Fibroblast of mammary gland (primary cell): Measurements from ENCODE around the gene ARID1B.

Source experiments
- DNase-seq: peaks from one replicate; pipeline ENCODE4 v3.0.0-alpha.2; 2010; ENCODE audit warnings: low read depth
- H3K4me3 ChIP-seq: 2 replicates; pipeline ENCODE4 v1.5.1; 2011; ENCODE audit warnings: low read depth, mild to moderate bottlenecking, low read length, moderate library complexity; ENCODE audit not compliant: control insufficient read depth
- CTCF ChIP-seq: conservative IDR thresholded peaks from 2 replicates; pipeline ENCODE4 v1.5.1; 2011; ENCODE audit warnings: low read depth, low read length, inconsistent platforms; ENCODE audit not compliant: control insufficient read depth, insufficient read depth

ARID1B gene

GRCh38 chr6:156832669-156833068, 55.5 kb downstream of the ARID1B start:
- H3K4me3 ChIP-seq = no peak overlapping the region
- peak; percentile 36 for DNase-seq
- TF ChIP-seq CTCF = no peak

DNA sequence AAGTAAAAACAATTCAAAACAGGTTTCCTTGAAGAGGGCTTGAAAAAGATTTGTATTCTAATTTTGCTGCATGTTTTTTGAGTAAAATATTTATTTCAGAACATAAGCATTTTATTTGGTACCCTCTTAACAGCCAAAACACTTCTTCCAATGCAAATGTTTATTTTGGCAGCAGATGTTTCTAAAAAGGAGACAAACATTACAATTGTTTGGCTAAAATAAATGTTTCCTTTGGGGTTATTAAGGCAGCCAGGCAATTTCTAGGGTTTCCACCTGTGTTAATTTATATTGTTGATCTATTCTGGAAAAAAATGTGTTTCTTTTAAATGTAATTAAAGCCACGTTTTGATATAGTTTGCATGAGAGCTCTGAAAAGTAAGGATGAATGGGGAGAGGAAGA, 56.6 kb downstream of the ARID1B start:
- TF ChIP-seq CTCF = no peak
- no peak for DNase-seq
- no peak overlapping the region for H3K4me3 ChIP-seq

DNA sequence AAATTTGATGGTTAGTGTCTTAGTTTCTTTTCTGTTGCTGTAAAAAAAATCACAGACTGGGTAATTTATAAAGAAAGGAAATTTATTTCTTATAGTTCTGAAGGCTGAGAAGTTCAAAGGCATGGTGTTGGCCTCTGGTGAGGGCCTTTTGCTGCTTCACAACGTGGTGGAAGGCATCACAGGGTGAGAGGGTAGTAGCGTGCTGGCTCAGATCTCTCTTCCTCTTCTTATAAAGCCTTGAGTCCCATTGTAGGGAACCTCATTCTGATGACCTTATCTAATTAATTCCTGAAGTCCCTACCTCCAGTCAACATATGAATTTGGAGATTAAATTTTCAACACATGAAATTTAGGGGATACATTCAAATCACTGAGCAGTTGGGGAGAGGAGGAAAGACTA, 62.0 kb downstream of the ARID1B start:
- TF ChIP-seq CTCF = no peak
- H3K4me3 ChIP-seq = no peak overlapping the region
- no peak for DNase-seq

GRCh38 chr6:156839591-156840001, 62.4 kb downstream of the ARID1B start:
- no peak overlapping the region for H3K4me3 ChIP-seq

DNA sequence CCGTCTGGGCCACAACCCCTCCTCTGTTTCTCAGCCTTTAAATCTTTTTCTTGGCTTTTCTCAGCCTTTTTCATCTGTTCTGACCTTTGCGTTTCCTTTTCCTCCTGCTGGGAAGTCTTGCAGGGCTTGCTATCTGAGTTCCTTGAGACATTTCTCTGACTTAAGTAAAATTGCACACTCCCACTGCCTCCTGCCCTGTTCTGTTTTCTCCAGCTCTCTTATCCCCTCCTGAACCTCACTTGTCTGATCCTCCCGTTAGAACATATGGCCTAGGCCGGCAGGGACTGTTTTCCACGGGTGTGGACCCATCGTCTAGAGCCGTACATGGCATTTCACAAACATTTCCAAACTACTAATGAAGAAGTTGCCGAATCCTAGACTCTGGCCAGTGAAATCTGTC, 63.0 kb downstream of the ARID1B start:
- no peak for TF ChIP-seq CTCF
- peak overlapping the region; percentile 9 for H3K4me3 ChIP-seq
- DNase-seq = peak; percentile 37

More at GRCh38 chr6:156839591-156840001, 62.4 kb downstream of the ARID1B start:
- peak; percentile 92 for DNase-seq
- no peak for TF ChIP-seq CTCF

DNA sequence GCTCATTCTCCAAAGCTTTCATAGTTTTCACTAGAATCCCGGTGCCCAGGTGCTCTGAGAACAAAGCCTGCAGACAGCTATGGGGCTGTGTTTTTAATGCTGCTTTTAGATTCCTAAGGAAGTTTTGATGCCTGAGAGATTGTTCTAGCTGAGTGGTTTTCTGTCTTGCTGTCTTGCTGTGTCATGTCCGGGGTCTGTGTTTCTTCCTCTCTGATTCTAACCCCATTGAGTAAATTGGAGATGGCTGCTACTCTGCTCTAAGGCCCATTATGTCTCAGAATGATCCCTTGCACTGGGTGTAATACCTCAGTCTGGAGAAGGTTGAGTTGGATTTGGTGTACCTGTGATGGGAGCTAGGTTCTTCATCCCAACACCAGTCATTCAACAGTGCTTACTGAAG, 63.4 kb downstream of the ARID1B start:
- peak; percentile 47 for DNase-seq
- TF ChIP-seq CTCF = no peak
- H3K4me3 ChIP-seq = no peak overlapping the region

GRCh38 chr6:156841508-156841907, 64.3 kb downstream of the ARID1B start:
- no peak for TF ChIP-seq CTCF
- no peak for DNase-seq
- no peak overlapping the region for H3K4me3 ChIP-seq
